ENCODE results near the gene FAM227A.
"Not testable (repeated sequence)": the region's sequence is repeated elsewhere in the genome, so short reads cannot be mapped to it uniquely, and the experiment has no call there.

Gene FAM227A

GRCh38 chr22:38649841-38650522 lies 6.2 kb downstream of the FAM227A start:
- no peak for TF ChIP-seq CTCF (IDR thresholded peaks at IDR 0.05; ENCODE audit: insufficient read depth, low read length, missing control alignments)
- no peak for DNase-seq (ENCODE audit: low read depth, low spot score)
- CTCF ChIA-PET: interaction anchor here (1.1 kb wide), 1 partner anchor 31 kb away, joined by 3 read pairs; no protein-coding TSS in a partner anchor
- POLR2A ChIA-PET: no interaction called here
- no peak overlapping the region for H3K4me3 ChIP-seq (ENCODE audit: low read depth, low read length)

- H3K4me3 ChIP-seq (ENCODE audit: low read depth, low read length): no peak overlapping the region
- ChIA-PET CTCF (no interaction called here), POLR2A (no interaction called here)
- no peak for DNase-seq (ENCODE audit: low read depth, low spot score)
- no peak for TF ChIP-seq CTCF (IDR thresholded peaks at IDR 0.05; ENCODE audit: insufficient read depth, low read length, missing control alignments)
Measured at GRCh38 chr22:38645430-38645829, 10.8 kb downstream of the FAM227A start.

GRCh38 chr22:38644245-38644644 lies 11.9 kb downstream of the FAM227A start:
- CTCF ChIA-PET; DNase-seq (ENCODE audit: low read depth, low spot score); POLR2A ChIA-PET; H3K4me3 ChIP-seq (ENCODE audit: low read depth, low read length): not testable (repeated sequence)

DNA sequence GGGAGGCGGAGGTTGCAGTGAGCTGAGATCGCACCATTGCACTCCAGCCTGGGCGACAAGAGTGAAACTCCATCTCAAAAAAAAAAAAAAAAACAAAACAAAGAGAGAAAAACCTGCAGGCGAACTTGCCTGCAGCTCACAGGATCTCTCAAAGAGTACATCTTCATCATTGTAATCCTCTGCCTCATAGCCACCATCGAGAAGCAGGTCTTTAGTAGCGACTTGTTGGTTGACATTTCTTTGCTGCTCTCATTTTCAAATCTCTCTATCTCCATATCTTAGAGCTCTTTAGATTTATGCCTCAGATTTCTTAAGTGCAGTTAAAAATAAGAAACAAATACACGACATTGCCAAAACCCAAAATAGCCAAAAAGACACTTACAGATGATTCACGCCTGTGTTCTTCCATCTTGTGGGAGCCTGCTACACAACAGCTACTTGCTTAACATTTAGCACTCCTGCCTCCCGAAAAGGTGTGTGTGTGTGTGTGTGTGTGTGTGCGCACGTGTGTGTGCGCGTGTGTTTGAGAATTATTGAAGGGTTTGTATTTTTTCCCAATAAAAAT lies 14.6 kb downstream of the FAM227A start:
- ChIA-PET CTCF (interaction anchor here (0.7 kb wide), 1 partner anchor 30 kb away, joined by 3 read pairs; no protein-coding TSS in a partner anchor), POLR2A (no interaction called here)
- TF ChIP-seq CTCF (IDR thresholded peaks at IDR 0.05; ENCODE audit: insufficient read depth, low read length, missing control alignments): no peak
- no peak overlapping the region for H3K4me3 ChIP-seq (ENCODE audit: low read depth, low read length)
- no peak for DNase-seq (ENCODE audit: low read depth, low spot score)

DNA sequence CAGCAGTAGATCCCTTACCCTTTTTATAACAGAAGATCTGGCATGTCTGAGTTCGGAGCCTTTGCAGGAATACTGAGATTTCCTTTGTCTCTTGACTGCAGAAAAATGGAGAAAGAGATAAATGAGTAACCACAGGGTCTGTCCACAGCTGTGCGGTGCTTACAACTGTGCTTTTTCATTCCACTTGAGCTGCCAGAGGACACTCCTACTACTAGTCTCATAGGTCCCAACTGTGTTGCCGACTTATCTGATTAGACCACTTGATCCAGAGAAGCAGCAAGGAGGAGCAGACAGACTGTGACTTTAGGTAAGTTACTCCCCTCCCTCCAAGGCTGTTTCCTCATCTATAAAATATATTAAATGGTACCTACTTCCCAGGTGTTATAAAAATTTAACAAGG lies 17.5 kb downstream of the FAM227A start:
- no peak for DNase-seq (ENCODE audit: low read depth, low spot score)
- H3K4me3 ChIP-seq (ENCODE audit: low read depth, low read length): no peak overlapping the region
- no peak for TF ChIP-seq CTCF (IDR thresholded peaks at IDR 0.05; ENCODE audit: insufficient read depth, low read length, missing control alignments)
- ChIA-PET POLR2A (no interaction called here), CTCF (no interaction called here)

GRCh38 chr22:38638216-38638615 lies 18.0 kb downstream of the FAM227A start:
- no peak for TF ChIP-seq CTCF (IDR thresholded peaks at IDR 0.05; ENCODE audit: insufficient read depth, low read length, missing control alignments)
- ChIA-PET POLR2A (no interaction called here), CTCF (no interaction called here)
- no peak for DNase-seq (ENCODE audit: low read depth, low spot score)
- H3K4me3 ChIP-seq (ENCODE audit: low read depth, low read length): no peak overlapping the region

- ChIA-PET POLR2A (no interaction called here), CTCF (no interaction called here)
- H3K4me3 ChIP-seq (ENCODE audit: low read depth, low read length): no peak overlapping the region
- no peak for DNase-seq (ENCODE audit: low read depth, low spot score)
- no peak for TF ChIP-seq CTCF (IDR thresholded peaks at IDR 0.05; ENCODE audit: insufficient read depth, low read length, missing control alignments)
Measured at GRCh38 chr22:38632528-38632927, 23.7 kb downstream of the FAM227A start.

All from AG04449 (cell line).